ENCODE results near the gene OGFRL1. TPM values are rescaled to one million over a fixed set of nuclear protein-coding genes. Genes with fewer than 3 reads are reported as not detected.
A peak's percentile ranks its signal among the peaks of the same experiment; 100 is the strongest.

The OGFRL1 gene
- total and polyA plus RNA-seq, 7 experiments from 2014 or later = 0.89 to 30.4 (median 4.6) TPM

- no peaks in the 10 kb centered on the region for H3K9me3 ChIP-seq (ENCODE audit: control insufficient read depth in 2 of 3, low read length in 3 of 3)
- H3K4me1 ChIP-seq (ENCODE audit: control insufficient read depth in 2 of 2, insufficient read depth in 2 of 2, low read length in 2 of 2) = no peaks in the 10 kb centered on the region
- peak; percentile 40 for ATAC-seq
- peak in 4 of 9 donors; percentile 8 to 20 (median 16) for DNase-seq
- Mint-ChIP-seq H3K9me3 (no peaks in the 10 kb centered on the region), H3K4me1 (no peaks in the 10 kb centered on the region), H3K27me3 (peaks cover 0 to 8% (median 4%) of the 10 kb centered on the region in 5 donors), H3K27ac (no peak overlapping the region), H3K36me3 (no peaks in the 10 kb centered on the region), H3K4me3 (no peak overlapping the region)
- no peaks in the 10 kb centered on the region for H3K36me3 ChIP-seq (ENCODE audit: control insufficient read depth in 2 of 3, insufficient read depth in 3 of 3, low read length in 3 of 3)
- H3K4me3 ChIP-seq (ENCODE audit: low read length) = no peak overlapping the region
- no peaks in the 10 kb centered on the region for H3K27me3 ChIP-seq (ENCODE audit: control insufficient read depth in 2 of 2, insufficient read depth in 2 of 2, low read length in 2 of 2)
- POLR2A ChIA-PET = no interaction called here
- intact Hi-C loops (cut with micrococcal nuclease) = loop anchor here (1.0 to 10.0 kb wide), 4 partner anchors 61 to 1037 kb away; partner anchors contain the start of gene OGFRL1 (in 1 of the 2)
- H3K27ac ChIP-seq (ENCODE audit: low read depth, low read length) = no peak overlapping the region
- CTCF ChIA-PET = interaction anchor here (0.8 kb wide), 1 partner anchor 158 kb away, joined by 4 read pairs; no protein-coding TSS in a partner anchor
Observed at GRCh38 chr6:71349395-71349794, 60.8 kb downstream of the OGFRL1 start.

DNA sequence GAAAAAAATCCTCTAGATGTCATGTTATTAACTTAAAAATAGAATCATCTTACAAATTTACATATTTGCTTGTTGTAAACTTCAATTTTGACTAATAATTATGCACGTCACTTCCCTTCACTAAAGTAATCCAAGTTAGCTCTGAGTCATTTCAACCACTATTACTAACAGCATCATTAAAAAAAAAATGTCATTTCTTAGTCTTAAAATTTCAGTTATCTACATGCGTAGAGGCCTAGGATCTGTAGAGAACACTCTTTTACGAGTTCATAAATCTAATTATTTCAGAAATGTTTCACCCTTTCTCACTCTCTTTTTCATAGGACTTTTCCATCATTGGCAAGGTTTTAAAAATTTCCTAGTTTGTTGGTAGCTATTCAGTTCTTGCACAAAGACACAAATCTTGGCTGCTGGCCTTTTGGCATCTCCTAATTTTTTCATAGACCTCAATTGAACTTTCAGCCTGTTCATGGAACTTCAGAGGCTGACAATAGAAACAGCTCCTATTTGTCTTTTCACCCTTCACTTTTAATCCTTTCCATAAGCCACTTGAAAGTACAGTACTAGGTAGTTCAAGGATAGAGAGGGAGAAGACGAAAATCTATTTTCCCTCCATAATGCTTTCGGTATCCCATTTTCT lies 61.5 kb downstream of the OGFRL1 start:
- Mint-ChIP-seq H3K27me3 (peaks cover 0 to 5% (median 0%) of the 10 kb centered on the region in 5 donors), H3K9me3 (no peaks in the 10 kb centered on the region), H3K4me1 (no peaks in the 10 kb centered on the region), H3K4me3 (no peak overlapping the region), H3K27ac (no peak overlapping the region), H3K36me3 (no peaks in the 10 kb centered on the region)
- no peaks in the 10 kb centered on the region for H3K9me3 ChIP-seq (ENCODE audit: control insufficient read depth in 2 of 3, low read length in 3 of 3)
- ATAC-seq = no peak
- H3K36me3 ChIP-seq (ENCODE audit: control insufficient read depth in 2 of 3, insufficient read depth in 3 of 3, low read length in 3 of 3) = no peaks in the 10 kb centered on the region
- no peak overlapping the region for H3K4me3 ChIP-seq (ENCODE audit: low read length)
- H3K27me3 ChIP-seq (ENCODE audit: control insufficient read depth in 2 of 2, insufficient read depth in 2 of 2, low read length in 2 of 2) = no peaks in the 10 kb centered on the region
- intact Hi-C loops (cut with micrococcal nuclease) = loop anchor here (1.0 to 10.0 kb wide), 4 partner anchors 61 to 1038 kb away; partner anchors contain the start of gene OGFRL1 (in 1 of the 2)
- DNase-seq = no peak
- H3K27ac ChIP-seq (ENCODE audit: low read depth, low read length) = no peak overlapping the region
- POLR2A ChIA-PET = no interaction called here
- no peaks in the 10 kb centered on the region for H3K4me1 ChIP-seq (ENCODE audit: control insufficient read depth in 2 of 2, insufficient read depth in 2 of 2, low read length in 2 of 2)
- CTCF ChIA-PET = interaction anchor here (0.6 to 1.5 kb wide), 4 partner anchors 14 to 612 kb away, joined by 3 to 6 read pairs (median 4); no protein-coding TSS in a partner anchor

GRCh38 chr6:71351190-71351589 lies 62.6 kb downstream of the OGFRL1 start:
- intact Hi-C loops (cut with micrococcal nuclease) = no loop called here
- no peaks in the 10 kb centered on the region for H3K27me3 ChIP-seq (ENCODE audit: control insufficient read depth in 2 of 2, insufficient read depth in 2 of 2, low read length in 2 of 2)
- Mint-ChIP-seq H3K4me1 (no peaks in the 10 kb centered on the region), H3K36me3 (no peaks in the 10 kb centered on the region), H3K9me3 (peaks cover 0 to 2% (median 0%) of the 10 kb centered on the region in 11 donors), H3K27ac (no peak overlapping the region), H3K4me3 (no peak overlapping the region), H3K27me3 (peaks cover 0 to 4% (median 3%) of the 10 kb centered on the region in 5 donors)
- CTCF ChIA-PET = interaction anchor here (1.1 to 1.5 kb wide), 5 partner anchors 13 to 161 kb away, joined by 3 to 6 read pairs (median 3); partner anchors contain the start of gene OGFRL1
- H3K4me3 ChIP-seq (ENCODE audit: low read length) = no peak overlapping the region
- H3K36me3 ChIP-seq (ENCODE audit: control insufficient read depth in 2 of 3, insufficient read depth in 3 of 3, low read length in 3 of 3) = no peaks in the 10 kb centered on the region
- H3K27ac ChIP-seq (ENCODE audit: low read depth, low read length) = no peak overlapping the region
- H3K4me1 ChIP-seq (ENCODE audit: control insufficient read depth in 2 of 2, insufficient read depth in 2 of 2, low read length in 2 of 2) = no peaks in the 10 kb centered on the region
- no peak for DNase-seq
- POLR2A ChIA-PET = no interaction called here
- H3K9me3 ChIP-seq (ENCODE audit: control insufficient read depth in 2 of 3, low read length in 3 of 3) = no peaks in the 10 kb centered on the region
- no peak for ATAC-seq
